ENCODE data around the gene ST3GAL2.

GRCh38 chr16:70393662-70394061 is 45.2 kb downstream of the ST3GAL2 start:
- TF ChIP-seq CTCF (IDR thresholded peaks at IDR 0.05): no peak
- no peak for TF ChIP-seq POLR2A (IDR thresholded peaks at IDR 0.05; ENCODE audit: low read length)
